PFSK-1 (cell line): ENCODE measurements around the gene CA14.

Experiments used
- FOXP2 ChIP-seq: optimal IDR thresholded peaks from 2 replicates; pipeline ENCODE3; 2011; ENCODE audit warnings: borderline replicate concordance, control low read depth, inconsistent platforms; ENCODE audit not compliant: insufficient read depth; ENCODE audit errors: extremely low read length, extremely low read depth
- POLR2AphosphoS5 ChIP-seq: IDR thresholded peaks from 2 replicates; pipeline ENCODE4 v1.6.1; 2012; ENCODE audit warnings: low read depth, mild to moderate bottlenecking, control low read depth, low read length, moderate library complexity
- SIN3A ChIP-seq: IDR thresholded peaks from 2 replicates; pipeline ENCODE4 v1.6.1; 2012; ENCODE audit warnings: mild to moderate bottlenecking, low read length, moderate library complexity, borderline replicate concordance; ENCODE audit not compliant: insufficient read depth
- TAF1 ChIP-seq: IDR thresholded peaks from 2 replicates; pipeline ENCODE4 v1.6.1; 2012; ENCODE audit warnings: low read length, control low read depth, borderline replicate concordance; ENCODE audit not compliant: insufficient read depth
- TF ChIP-seq, protein P1 (sequence below), 2 experiments: IDR thresholded peaks; 2 replicates each; pipeline versions ENCODE4 v1.6.1 to v1.8.0; 2011 to 2012; ENCODE audit warnings: low read depth in 2 of 2, low read length in 2 of 2, control low read depth in 1 of 2, inconsistent platforms in 1 of 2, mild to moderate bottlenecking in 1 of 2, moderate library complexity in 1 of 2; ENCODE audit not compliant: insufficient read depth in 1 of 2

CA14 gene

GRCh38 chr1:150262388-150263320 lies 5.1 kb downstream of the CA14 start:
- TF ChIP-seq SIN3A: no peak
- TF ChIP-seq TAF1: no peak
- TF ChIP-seq FOXP2: no peak
- no peak for TF ChIP-seq POLR2AphosphoS5
- TF ChIP-seq, protein P1, sequence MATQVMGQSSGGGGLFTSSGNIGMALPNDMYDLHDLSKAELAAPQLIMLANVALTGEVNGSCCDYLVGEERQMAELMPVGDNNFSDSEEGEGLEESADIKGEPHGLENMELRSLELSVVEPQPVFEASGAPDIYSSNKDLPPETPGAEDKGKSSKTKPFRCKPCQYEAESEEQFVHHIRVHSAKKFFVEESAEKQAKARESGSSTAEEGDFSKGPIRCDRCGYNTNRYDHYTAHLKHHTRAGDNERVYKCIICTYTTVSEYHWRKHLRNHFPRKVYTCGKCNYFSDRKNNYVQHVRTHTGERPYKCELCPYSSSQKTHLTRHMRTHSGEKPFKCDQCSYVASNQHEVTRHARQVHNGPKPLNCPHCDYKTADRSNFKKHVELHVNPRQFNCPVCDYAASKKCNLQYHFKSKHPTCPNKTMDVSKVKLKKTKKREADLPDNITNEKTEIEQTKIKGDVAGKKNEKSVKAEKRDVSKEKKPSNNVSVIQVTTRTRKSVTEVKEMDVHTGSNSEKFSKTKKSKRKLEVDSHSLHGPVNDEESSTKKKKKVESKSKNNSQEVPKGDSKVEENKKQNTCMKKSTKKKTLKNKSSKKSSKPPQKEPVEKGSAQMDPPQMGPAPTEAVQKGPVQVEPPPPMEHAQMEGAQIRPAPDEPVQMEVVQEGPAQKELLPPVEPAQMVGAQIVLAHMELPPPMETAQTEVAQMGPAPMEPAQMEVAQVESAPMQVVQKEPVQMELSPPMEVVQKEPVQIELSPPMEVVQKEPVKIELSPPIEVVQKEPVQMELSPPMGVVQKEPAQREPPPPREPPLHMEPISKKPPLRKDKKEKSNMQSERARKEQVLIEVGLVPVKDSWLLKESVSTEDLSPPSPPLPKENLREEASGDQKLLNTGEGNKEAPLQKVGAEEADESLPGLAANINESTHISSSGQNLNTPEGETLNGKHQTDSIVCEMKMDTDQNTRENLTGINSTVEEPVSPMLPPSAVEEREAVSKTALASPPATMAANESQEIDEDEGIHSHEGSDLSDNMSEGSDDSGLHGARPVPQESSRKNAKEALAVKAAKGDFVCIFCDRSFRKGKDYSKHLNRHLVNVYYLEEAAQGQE (IDR thresholded peaks at IDR 0.05; ENCODE audit: insufficient read depth in 1 of 2, low read depth in 2 of 2, low read length in 2 of 2): no peak

DNA sequence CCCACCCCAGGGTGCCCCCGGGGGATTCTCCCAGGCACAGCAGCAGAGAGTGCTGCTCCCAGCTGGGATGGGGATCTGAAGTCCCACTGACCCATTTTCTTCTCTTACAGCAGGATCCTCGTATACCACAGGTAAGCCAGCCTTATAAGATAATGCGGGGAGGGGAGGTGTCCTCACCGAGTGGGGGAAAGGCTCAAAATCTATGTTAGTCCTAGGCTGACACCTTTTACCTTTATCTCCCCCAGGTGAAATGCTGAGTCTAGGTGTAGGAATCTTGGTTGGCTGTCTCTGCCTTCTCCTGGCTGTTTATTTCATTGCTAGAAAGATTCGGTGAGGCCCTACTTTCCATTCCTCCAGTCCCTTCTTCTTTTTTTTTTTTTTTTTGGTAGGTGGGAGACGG lies 6.0 kb downstream of the CA14 start:
- TF ChIP-seq, protein P1 (IDR thresholded peaks at IDR 0.05; ENCODE audit: insufficient read depth in 1 of 2, low read depth in 2 of 2, low read length in 2 of 2): no peak
- 0 out of 2 replicates have a peak, but pooled peaks have one; percentile 37 for TF ChIP-seq POLR2AphosphoS5

DNA sequence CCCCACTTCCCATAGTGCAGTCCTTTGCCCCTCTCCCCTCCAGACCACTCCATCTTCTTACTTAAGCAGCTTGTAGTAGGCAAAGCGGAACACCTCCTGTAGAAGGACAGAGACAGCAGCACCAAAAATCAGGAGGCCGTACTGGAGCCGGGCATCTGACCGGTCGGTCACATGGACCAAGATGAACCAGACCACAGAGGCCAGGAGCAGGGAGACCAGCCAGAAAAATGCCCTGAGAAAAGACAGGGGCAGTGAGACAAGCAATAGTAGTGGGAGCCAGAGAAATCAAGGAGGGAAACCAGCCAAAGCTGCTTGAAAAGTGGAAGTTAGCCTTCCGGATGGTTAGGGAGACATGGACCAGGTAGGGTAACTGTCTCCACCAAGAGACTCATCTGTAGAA lies 10.3 kb downstream of the CA14 start:
- TF ChIP-seq TAF1: no peak
- no peak for TF ChIP-seq FOXP2

- TF ChIP-seq FOXP2 (no peak), POLR2AphosphoS5 (no peak), TAF1 (no peak), SIN3A (no peak)
- TF ChIP-seq, protein P1 (IDR thresholded peaks at IDR 0.05; ENCODE audit: insufficient read depth in 1 of 2, low read depth in 2 of 2, low read length in 2 of 2): no peak
These were observed 10.7 kb downstream of the CA14 start for GRCh38 chr1:150268340-150268704.

- TF ChIP-seq SIN3A (peak; percentile 70; the same call in 1 of the 2 replicates), POLR2AphosphoS5 (peak; percentile 67; the same call in 1 of the 2 replicates)
- TF ChIP-seq, protein P1 (IDR thresholded peaks at IDR 0.05; ENCODE audit: insufficient read depth in 1 of 2, low read depth in 2 of 2, low read length in 2 of 2): no peak
These were observed 11.3 kb downstream of the CA14 start, which contains the start of gene APH1A for GRCh38 chr1:150268705-150269403. APH1A (minus strand) TSS chr1:150269016; CDS start chr1:150268810, 206 bp downstream.
